NCI-H2227 treated with DMSO at 0.1 percent for 48 hours (cell line): ENCODE results near the gene CLNK.

ENCODE experiments used
- DNase-seq: peaks from one replicate; lab custom pipeline; 2025; lab: John Stamatoyannopoulos, UW

The CLNK gene

GRCh38 chr4:10455133-10455532 is 229.4 kb downstream of the CLNK start:
- DNase-seq = no peak

GRCh38 chr4:10454726-10455125 is 229.8 kb downstream of the CLNK start:
- no peak for DNase-seq

DNA sequence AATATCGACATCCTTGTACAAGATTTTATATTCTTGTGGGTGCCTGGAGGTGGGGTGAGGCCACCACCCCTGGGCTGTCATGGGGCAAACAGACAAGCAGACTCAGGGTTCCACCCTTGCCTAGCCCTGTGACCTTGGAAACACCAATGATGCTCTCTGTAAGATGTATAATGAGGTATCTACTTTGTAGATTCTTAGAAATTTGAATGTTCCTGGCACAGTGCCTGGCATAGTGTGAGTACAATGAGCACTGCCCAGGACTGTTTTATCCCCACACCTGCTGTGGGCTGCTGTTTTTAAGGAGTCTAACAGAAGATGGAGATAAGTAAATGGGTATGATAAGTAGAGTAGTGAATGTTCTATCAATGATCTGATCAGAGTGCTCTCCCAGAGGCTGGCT is 230.4 kb downstream of the CLNK start:
- DNase-seq = no peak

DNA sequence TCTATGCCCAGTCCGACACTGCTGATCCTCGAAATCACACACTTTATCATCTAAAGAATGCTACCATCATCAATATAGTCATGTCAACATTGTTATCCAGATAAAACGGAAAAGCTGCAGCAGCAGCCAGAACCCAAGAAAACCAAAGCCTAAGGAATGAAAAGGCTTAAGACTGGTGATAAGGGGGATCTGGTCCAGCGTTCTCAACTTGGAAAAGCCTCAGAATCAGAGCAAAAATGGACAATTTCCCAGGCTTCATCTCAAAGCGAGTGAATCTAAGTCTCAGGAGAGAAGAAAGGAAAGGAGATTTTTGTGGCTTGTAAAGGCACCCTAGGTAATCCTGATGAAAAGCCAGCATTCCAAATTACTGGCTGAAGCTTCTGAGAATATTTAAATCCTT is 235.6 kb downstream of the CLNK start:
- DNase-seq = no peak

GRCh38 chr4:10442976-10443375 is 241.6 kb downstream of the CLNK start:
- no peak for DNase-seq

DNA sequence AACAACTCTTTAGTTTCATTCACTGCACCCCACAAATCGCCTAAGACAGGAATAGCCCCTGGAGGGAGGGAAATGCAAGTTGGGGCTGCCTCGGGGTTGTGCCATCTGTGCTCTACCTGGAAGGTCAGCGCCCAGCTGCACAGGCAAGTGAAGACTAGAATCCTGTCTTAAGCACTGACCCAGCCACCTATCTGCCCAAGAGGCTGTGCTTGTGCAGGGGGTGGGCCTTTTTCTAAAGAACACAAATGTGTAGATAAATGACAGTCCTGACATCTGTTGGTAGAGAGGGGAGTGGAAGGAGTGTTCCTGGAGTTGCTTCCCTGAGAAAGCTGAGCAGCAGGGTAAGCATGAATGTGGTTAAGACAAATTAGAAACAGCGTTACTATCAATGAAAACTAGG is 243.1 kb downstream of the CLNK start:
- no peak for DNase-seq

- DNase-seq = no peak
These were observed 245.6 kb downstream of the CLNK start for GRCh38 chr4:10438924-10439323.

GRCh38 chr4:10437735-10438134 is 246.8 kb downstream of the CLNK start:
- no peak for DNase-seq
